Stimulated activated naive CD8-positive, alpha-beta T cell treated with anti-CD3 and anti-CD28 coated beads, Interleukin-15, Interleukin-2, amounts not matched to agents 100 ng/mL and 50 ng/mL, for 24 hours (primary cell): ENCODE data around the gene CCR9.

ENCODE experiments used
- H3K27ac Mint-ChIP-seq: one replicate; pipeline ENCODE4 v1.8.0; 2021; ENCODE audit warnings: mild to moderate bottlenecking, mixed read lengths
- H3K27me3 Mint-ChIP-seq: one replicate; pipeline ENCODE4 v1.8.0; 2021; ENCODE audit warnings: mixed read lengths
- H3K36me3 Mint-ChIP-seq: one replicate; pipeline ENCODE4 v1.8.0; 2021; ENCODE audit warnings: low read depth, mixed read lengths
- H3K4me1 Mint-ChIP-seq: one replicate; pipeline ENCODE4 v1.8.0; 2021; ENCODE audit warnings: low read depth, mixed read lengths
- H3K4me3 Mint-ChIP-seq: one replicate; pipeline ENCODE4 v1.8.0; 2021; ENCODE audit warnings: mild to moderate bottlenecking, mixed read lengths
- H3K9me3 Mint-ChIP-seq: one replicate; pipeline ENCODE4 v1.8.0; 2021; ENCODE audit warnings: mixed read lengths

Gene CCR9

GRCh38 chr3:45864760-45865519 is 21.4 kb upstream of the CCR9 start:
- Mint-ChIP-seq H3K27ac (no peak overlapping the region), H3K36me3 (peaks cover 6% of the 10 kb centered on the region), H3K4me1 (peaks cover 42% of the 10 kb centered on the region), H3K9me3 (peaks cover 5% of the 10 kb centered on the region), H3K27me3 (peaks cover 73% of the 10 kb centered on the region), H3K4me3 (no peak overlapping the region)

- Mint-ChIP-seq H3K9me3 (peaks cover 5% of the 10 kb centered on the region), H3K36me3 (peaks cover 6% of the 10 kb centered on the region), H3K27me3 (peaks cover 74% of the 10 kb centered on the region), H3K4me3 (no peak overlapping the region), H3K4me1 (peaks cover 46% of the 10 kb centered on the region), H3K27ac (no peak overlapping the region)
These were observed 20.8 kb upstream of the CCR9 start for GRCh38 chr3:45865563-45865962.

DNA sequence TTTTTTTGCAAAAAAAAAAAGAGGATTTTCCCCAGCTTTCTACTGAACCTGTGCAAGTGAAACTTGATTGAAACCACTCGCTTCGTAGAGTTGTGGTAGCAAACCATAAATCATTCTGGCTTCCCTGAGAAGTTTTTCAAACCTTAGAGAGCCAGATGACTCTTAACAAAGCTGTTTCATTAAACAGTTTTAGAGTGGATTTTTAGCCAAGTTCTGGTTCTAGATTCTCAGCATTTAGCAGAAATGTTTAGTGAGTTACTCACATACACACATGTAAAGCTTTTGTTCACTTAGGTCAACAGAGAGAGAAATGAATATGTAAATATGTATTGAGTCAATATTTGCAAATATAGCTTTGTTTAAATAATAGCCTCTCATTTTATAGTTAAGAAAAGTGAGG is 18.1 kb upstream of the CCR9 start:
- H3K27me3 Mint-ChIP-seq: peaks cover 75% of the 10 kb centered on the region
- H3K4me3 Mint-ChIP-seq: no peak overlapping the region
- peaks cover 6% of the 10 kb centered on the region for H3K36me3 Mint-ChIP-seq
- H3K27ac Mint-ChIP-seq: no peak overlapping the region
- peaks cover 5% of the 10 kb centered on the region for H3K9me3 Mint-ChIP-seq
- peaks cover 50% of the 10 kb centered on the region for H3K4me1 Mint-ChIP-seq

DNA sequence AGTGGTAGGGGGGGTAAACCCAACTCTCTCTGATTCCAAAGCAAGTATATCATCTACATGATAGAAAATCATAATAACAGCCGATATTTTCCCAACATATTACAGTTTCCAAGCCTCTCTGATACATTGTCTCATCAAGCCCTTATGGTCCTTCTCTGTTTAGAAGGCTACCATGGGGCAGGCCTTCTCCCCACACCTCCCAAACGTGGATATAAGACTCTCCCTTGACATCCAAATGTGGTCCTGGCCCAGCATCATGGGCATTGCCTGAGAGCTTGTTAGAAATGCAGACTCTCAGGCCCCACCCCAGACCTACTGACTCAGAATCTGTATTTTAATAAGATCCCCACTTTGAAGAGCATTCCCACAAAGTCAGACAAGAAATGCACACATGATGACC is 17.7 kb upstream of the CCR9 start:
- Mint-ChIP-seq H3K4me3 (no peak overlapping the region), H3K4me1 (peaks cover 50% of the 10 kb centered on the region), H3K27ac (no peak overlapping the region), H3K36me3 (peaks cover 1% of the 10 kb centered on the region), H3K27me3 (peaks cover 74% of the 10 kb centered on the region), H3K9me3 (peaks cover 3% of the 10 kb centered on the region)

DNA sequence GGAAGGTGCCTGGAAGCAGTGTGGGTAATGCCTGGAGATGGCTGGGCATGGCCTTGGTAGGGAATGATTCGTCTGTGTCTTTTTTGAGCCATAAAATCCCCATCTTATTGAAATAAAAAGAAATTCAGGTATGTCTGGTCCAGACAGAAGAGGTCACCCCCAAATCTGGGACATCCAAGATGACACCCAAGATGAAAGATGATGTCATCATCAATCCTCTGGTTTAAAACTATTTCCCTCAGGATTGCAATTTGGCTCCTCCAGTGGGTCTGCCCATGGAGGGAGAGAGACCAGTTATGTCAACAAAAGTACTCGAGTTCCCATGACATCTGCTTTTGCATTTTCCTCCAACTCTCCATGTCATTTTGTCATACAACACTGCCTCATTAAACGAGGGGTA is 16.7 kb upstream of the CCR9 start:
- Mint-ChIP-seq H3K9me3 (peaks cover 6% of the 10 kb centered on the region), H3K4me3 (no peak overlapping the region), H3K4me1 (peaks cover 50% of the 10 kb centered on the region), H3K27me3 (peaks cover 76% of the 10 kb centered on the region), H3K27ac (no peak overlapping the region), H3K36me3 (no peaks in the 10 kb centered on the region)

DNA sequence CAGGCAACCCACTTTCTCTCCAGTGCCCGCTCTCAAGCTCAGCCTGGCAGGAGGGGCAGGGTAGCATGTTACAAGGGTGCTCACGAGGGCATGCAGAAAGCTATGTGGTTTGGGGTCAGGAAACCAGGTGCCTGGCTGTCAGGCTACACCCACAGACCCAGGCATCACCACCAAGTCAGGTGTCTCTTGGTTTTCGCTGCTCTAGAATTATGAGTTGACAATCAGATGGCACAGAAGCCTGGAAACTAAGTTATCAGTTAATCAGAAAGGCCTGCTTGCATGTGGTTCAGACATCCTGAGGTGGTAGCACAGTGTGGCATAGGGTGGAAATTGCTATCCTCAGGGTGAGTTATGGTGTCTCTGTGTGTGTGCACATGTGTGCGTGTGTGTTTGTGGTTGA is 16.2 kb upstream of the CCR9 start:
- no peak overlapping the region for H3K27ac Mint-ChIP-seq

GRCh38 chr3:45871780-45872179 is 14.6 kb upstream of the CCR9 start:
- Mint-ChIP-seq H3K36me3 (no peaks in the 10 kb centered on the region), H3K27me3 (peaks cover 70% of the 10 kb centered on the region), H3K9me3 (peaks cover 6% of the 10 kb centered on the region), H3K4me3 (no peak overlapping the region), H3K4me1 (peaks cover 38% of the 10 kb centered on the region), H3K27ac (no peak overlapping the region)

More for the DNA sequence above, 16.2 kb upstream of the CCR9 start:
- H3K36me3 Mint-ChIP-seq: no peaks in the 10 kb centered on the region
- peaks cover 6% of the 10 kb centered on the region for H3K9me3 Mint-ChIP-seq
- H3K4me1 Mint-ChIP-seq: peaks cover 46% of the 10 kb centered on the region
- H3K27me3 Mint-ChIP-seq: peaks cover 75% of the 10 kb centered on the region
- H3K4me3 Mint-ChIP-seq: peak overlapping the region; percentile 40

- peaks cover 38% of the 10 kb centered on the region for H3K4me1 Mint-ChIP-seq
- H3K9me3 Mint-ChIP-seq: peaks cover 6% of the 10 kb centered on the region
- no peak overlapping the region for H3K4me3 Mint-ChIP-seq
- H3K27ac Mint-ChIP-seq: no peak overlapping the region
- no peaks in the 10 kb centered on the region for H3K36me3 Mint-ChIP-seq
- H3K27me3 Mint-ChIP-seq: peaks cover 64% of the 10 kb centered on the region
These were observed 13.8 kb upstream of the CCR9 start for GRCh38 chr3:45872569-45872968.

DNA sequence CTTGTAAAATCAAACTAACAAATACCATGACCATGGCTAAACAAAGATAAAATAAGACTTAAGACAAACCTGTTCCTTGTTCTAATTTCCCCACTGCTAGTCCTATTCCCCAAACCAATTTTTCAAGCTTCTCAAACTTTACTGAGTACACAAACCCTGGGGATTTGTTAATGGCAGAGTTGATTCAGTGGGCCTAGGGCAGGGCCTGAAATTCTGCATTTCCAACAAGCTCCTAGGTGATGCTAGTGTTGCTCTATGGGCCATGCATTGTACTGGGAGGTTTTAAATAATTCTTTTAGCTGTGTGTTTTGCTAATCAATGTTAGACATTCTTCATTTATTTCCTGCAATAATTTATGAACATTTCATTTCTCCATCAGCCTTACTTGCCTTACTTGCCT is 13.3 kb upstream of the CCR9 start:
- Mint-ChIP-seq H3K4me1 (peaks cover 38% of the 10 kb centered on the region), H3K27ac (no peak overlapping the region), H3K9me3 (peaks cover 6% of the 10 kb centered on the region), H3K4me3 (no peak overlapping the region), H3K36me3 (no peaks in the 10 kb centered on the region), H3K27me3 (peaks cover 63% of the 10 kb centered on the region)

- peaks cover 65% of the 10 kb centered on the region for H3K27me3 Mint-ChIP-seq
- no peak overlapping the region for H3K4me3 Mint-ChIP-seq
- H3K36me3 Mint-ChIP-seq: no peaks in the 10 kb centered on the region
- no peak overlapping the region for H3K27ac Mint-ChIP-seq
- peaks cover 37% of the 10 kb centered on the region for H3K4me1 Mint-ChIP-seq
- H3K9me3 Mint-ChIP-seq: peaks cover 6% of the 10 kb centered on the region
These were observed 12.7 kb upstream of the CCR9 start for GRCh38 chr3:45873638-45874037.

DNA sequence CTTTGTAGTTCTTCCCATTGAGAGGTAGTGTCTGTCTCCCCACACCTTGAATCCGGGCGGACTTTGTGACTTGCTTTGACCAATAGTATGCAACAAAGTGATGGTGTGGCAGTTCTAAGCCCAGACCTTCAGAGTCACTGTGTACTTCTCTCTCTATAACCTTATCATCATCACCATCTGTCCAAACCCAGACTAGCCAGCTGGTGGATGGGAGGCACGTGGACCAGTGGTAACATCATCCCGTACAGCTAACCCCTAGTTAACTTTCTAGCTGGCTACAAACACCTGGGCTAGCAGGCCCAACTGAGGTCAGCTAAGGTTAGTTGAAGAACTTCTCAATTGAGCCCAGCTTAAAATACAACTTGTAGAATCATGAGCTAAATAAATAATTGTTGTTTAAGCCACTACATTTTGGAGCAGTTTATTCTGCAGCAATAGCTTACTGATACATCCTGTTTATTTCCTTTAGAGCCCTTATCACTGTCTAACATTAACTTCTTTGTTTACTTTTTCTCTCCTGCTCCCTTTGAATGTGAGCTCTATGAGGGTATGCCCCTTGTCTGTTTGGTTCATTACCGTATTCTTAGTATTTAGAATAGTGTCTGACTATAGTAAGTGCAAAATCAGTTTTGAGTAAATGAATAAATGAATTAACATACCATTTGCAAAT is 11.5 kb upstream of the CCR9 start:
- peaks cover 30% of the 10 kb centered on the region for H3K4me1 Mint-ChIP-seq
- H3K27me3 Mint-ChIP-seq: peaks cover 62% of the 10 kb centered on the region
- no peak overlapping the region for H3K27ac Mint-ChIP-seq
- no peak overlapping the region for H3K4me3 Mint-ChIP-seq
- peaks cover 6% of the 10 kb centered on the region for H3K9me3 Mint-ChIP-seq
- H3K36me3 Mint-ChIP-seq: no peaks in the 10 kb centered on the region

- H3K9me3 Mint-ChIP-seq: peaks cover 6% of the 10 kb centered on the region
- H3K27ac Mint-ChIP-seq: no peak overlapping the region
- H3K4me1 Mint-ChIP-seq: peaks cover 23% of the 10 kb centered on the region
- no peaks in the 10 kb centered on the region for H3K36me3 Mint-ChIP-seq
- no peak overlapping the region for H3K4me3 Mint-ChIP-seq
- peaks cover 47% of the 10 kb centered on the region for H3K27me3 Mint-ChIP-seq
These were observed 8.2 kb upstream of the CCR9 start for GRCh38 chr3:45878124-45878523.

DNA sequence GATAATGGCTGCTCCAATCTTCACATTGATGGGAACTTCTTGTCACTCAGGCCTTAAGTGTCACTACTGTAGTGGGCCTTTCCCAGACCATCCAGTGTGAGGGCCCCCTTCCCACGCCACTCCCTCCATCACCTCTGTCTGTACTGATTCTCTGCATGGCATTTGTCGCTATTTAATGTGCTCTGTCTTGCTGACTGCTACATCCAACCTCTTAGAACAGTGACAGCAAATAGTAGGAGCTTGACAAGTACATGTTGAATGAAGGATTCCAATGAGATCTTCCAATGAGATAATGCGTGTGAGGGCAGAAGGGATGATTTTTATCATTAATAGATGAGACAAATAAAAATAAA is 5.6 kb upstream of the CCR9 start:
- no peaks in the 10 kb centered on the region for H3K9me3 Mint-ChIP-seq
- H3K27ac Mint-ChIP-seq: no peak overlapping the region
- H3K4me1 Mint-ChIP-seq: peaks cover 30% of the 10 kb centered on the region
- H3K27me3 Mint-ChIP-seq: peaks cover 47% of the 10 kb centered on the region
- no peak overlapping the region for H3K4me3 Mint-ChIP-seq
- H3K36me3 Mint-ChIP-seq: no peaks in the 10 kb centered on the region

GRCh38 chr3:45881078-45882022 is 5.0 kb upstream of the CCR9 start:
- H3K4me3 Mint-ChIP-seq: peak overlapping the region; percentile 11
- H3K4me1 Mint-ChIP-seq: peaks cover 34% of the 10 kb centered on the region
- H3K27me3 Mint-ChIP-seq: peaks cover 48% of the 10 kb centered on the region
- H3K27ac Mint-ChIP-seq: peak overlapping the region; percentile 37
- H3K9me3 Mint-ChIP-seq: no peaks in the 10 kb centered on the region
- H3K36me3 Mint-ChIP-seq: no peaks in the 10 kb centered on the region
